8988T (cell line): ENCODE data around the gene KIF22.
"Not testable (repeated sequence)": the region's sequence is repeated elsewhere in the genome, so short reads cannot be mapped to it uniquely, and the experiment has no call there.

Source experiments
- DNase-seq: peaks from one replicate; pipeline ENCODE4 v3.0.0; 2011

The KIF22 gene

DNA sequence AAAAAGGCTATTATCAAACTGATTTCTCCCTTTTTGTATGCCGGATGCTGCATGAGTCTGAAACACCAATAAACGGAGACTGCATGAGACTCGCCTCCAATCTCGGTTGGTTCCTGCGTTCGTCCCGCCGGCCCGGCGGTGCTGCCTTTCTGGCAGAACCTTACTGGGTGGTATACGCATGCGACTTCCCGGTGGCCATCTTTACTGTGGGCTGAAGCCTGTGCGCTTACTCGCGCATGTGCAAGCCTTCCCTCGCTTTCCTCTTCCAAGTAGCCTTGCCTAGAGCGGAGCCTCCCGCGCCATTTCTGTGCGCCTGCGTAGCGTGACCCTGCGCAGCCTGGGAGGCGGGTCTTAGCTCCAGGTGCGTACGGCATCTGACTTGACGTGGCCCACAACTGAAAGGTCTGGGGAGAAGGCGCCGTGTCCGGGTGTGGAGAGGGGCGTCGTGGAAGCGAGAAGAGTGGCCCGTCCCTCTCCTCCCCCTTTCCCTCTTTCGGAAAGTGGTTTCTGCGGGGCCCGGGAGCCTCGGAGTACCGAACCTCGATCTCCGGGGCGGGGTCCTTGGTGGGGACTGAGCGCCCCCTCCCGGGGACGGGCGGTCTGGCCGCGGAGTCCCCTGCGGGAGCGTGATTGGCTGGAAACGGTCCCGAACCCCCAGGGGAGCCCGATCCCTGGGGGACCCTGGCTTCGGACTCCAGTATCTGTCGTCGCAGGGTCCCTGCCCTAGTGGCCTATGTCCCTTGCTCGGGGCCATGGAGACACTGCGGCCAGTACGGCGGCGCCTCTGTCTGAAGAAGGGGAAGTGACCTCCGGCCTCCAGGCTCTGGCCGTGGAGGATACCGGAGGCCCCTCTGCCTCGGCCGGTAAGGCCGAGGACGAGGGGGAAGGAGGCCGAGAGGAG is 25.5 kb downstream of the KIF22 start, which contains the start of gene PAGR1:
TSS of gene PAGR1 (plus strand) at position 360 of the 901 bp plus-strand sequence. CDS start at position 734, 374 bp downstream.
- DNase-seq = peak; percentile 89

GRCh38 chr16:29816694-29817441 is 26.3 kb downstream of the KIF22 start:
- DNase-seq = peak; percentile 71

GRCh38 chr16:29818082-29818481 is 27.5 kb downstream of the KIF22 start:
- DNase-seq = no peak

DNA sequence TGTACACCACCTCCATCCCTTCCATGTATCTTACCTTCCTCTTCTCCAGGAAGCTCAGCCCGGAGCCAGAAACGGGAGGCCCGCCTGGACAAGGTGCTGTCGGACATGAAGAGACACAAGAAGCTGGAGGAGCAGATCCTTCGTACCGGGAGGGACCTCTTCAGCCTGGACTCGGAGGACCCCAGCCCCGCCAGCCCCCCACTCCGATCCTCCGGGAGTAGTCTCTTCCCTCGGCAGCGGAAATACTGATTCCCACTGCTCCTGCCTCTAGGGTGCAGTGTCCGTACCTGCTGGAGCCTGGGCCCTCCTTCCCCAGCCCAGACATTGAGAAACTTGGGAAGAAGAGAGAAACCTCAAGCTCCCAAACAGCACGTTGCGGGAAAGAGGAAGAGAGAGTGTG is 29.0 kb downstream of the KIF22 start:
- no peak for DNase-seq

DNA sequence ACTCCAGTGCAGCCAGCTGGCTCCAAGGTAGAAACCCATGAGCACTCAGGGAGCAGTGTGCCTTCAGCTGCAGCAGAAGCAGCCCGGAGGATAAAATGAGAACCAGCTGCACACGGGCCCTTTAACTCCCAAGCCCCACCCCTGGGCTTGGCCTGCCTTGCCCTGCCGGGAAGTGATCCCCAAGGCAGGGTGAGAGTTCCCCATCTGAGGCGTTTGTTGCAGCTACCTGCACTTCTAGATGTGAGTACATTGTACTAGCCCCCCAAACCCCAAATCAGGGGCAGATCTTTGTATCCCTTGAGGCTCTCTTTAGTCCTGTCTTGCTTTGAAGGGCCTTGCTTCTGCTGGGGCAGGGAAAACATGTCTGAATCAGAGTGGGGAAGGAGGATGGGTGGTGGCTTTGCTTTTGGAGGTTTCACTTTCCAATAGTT is 29.7 kb downstream of the KIF22 start, which contains the start of gene MVP:
TSS of gene MVP (plus strand) at position 192 of the 431 bp plus-strand sequence. CDS start 10,088 bp downstream, outside the sequence.
- no peak for DNase-seq

GRCh38 chr16:29820730-29821642 is 30.4 kb downstream of the KIF22 start:
- no peak for DNase-seq

DNA sequence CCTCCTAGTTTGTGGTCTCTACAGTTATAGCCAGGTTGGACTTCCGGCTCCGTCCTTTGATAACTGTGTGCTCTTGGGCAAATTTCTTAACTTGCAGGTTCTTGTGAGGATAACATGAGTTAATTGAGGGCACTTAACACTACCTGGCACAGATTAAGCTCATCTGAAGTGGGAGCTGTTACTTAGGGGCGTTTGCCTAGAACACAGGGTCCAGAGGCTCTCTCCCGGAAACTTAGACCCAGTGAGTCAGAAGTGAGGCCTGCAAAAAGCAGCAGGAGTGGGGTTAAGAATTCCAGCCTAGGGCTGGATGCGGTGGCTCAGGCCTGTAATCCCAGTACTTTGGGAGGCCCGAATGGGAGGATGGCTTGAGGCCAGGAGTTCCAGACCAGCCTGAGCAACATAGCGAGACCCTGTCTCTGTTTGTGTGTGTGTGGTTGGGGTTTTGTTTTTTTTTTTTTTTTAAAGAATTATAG is 31.1 kb downstream of the KIF22 start:
- peak; percentile 61 for DNase-seq

DNA sequence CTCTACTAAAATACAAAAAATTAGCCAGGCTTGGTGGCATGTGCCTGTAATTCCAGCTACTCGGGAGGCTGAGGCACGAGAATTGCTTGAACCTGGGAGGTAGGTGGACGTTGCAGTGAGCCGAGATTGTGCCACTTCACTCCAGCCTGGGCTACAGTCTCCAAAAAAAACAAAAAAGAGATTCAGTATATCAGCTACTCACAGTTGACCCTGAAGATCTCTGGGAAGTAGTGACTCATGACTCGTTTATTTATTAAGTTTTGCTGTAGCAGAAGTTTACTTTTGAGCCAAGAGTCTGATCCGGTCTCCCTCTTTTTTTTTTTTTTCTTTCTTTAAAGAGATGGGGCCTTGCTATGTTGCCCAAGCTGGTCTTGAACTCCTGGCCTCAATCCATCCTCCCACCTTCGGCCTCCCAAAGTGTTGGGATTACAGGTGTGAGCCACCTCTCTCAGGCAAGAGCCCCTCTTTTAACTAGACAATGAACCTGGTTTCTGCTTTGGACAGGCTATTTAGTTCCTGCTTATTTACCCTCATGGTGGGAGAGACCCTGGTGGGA is 34.1 kb downstream of the KIF22 start:
- no peak for DNase-seq

DNA sequence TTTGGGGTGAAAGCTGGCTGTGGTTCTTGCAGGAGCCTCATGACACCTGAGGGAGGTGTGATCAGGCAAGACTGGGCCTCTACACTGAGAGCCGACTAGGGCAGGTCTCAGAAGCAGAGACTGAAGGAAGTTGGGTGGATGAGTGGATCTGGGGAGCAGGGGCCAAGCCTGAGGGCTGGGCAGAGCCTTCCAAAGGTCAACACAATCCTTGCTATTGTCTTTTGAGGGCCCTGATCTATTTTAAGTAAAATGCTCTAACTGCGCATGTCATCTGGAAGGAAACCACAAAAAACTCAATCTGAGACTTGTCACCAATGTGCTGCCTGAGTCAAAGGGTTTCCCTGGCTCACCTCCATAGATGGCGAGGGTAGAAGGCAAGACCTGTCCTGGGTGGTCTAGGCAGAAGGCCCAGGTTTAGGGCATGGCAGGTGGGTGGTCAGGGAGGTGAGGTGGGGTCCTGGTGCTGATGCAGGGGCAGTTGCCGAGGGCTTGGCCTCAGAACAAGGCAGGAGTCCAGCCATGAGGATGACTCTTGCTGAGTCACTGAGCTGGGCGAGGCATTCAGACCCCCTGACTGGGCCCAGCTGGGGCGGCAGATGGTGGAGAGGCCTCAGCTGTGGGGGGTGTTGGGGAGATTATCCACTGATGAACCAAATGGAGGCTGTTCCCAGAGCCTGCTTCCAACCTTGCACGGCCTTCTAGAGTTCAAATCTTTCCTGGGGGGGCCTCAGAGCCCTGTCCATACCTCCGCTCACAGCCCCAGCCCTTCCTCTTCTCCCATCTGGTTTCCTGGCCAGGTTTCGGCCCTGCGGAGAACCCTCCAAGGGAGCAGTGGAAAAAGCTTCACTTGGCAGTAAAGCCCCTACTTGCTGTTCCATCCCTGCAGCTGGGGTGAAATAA is 34.8 kb downstream of the KIF22 start:
- DNase-seq = no peak

DNA sequence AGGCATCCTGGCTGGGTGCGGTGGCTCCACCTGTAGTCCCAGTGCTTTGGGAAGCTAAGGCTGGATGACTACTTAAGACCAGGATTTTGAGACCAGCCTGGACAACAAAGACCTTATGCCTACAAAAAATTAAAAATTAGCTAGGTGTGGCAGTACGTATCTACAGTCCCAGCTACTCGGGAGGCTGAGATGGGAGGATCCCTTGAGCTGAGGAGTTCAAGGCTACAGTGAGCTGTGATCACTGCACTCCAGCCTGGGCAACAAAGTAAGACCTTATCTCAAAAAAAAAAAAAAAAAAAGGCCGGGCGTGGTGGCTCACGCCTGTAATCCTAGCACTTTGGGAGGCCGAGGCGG is 35.8 kb downstream of the KIF22 start:
- DNase-seq = no peak

- no peak for DNase-seq
Measured at GRCh38 chr16:29830774-29831173, 40.2 kb downstream of the KIF22 start.

GRCh38 chr16:29831490-29831889 is 40.9 kb downstream of the KIF22 start:
- DNase-seq = no peak

DNA sequence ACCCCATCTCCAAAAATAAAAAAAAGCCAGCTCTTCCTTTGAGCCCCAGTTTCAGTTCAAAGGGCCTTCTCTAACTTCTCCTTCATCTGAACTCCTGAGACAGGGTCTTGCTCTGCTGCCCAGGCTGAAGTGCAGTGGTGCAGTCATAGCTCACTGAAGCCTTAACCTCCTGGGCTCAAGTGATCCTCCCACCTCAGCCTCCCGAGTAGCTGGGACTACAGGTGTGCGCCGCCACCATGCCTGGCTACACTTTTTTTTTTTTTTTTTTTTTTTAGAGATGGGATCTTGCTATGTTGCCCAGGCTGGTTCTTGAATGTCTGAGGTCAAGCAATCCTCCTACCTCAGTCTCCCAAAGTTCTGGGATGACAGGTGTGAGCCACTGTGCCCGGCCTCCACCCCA is 42.7 kb downstream of the KIF22 start:
- DNase-seq = not testable (repeated sequence)

GRCh38 chr16:29834079-29834478 is 43.5 kb downstream of the KIF22 start:
- no peak for DNase-seq

DNA sequence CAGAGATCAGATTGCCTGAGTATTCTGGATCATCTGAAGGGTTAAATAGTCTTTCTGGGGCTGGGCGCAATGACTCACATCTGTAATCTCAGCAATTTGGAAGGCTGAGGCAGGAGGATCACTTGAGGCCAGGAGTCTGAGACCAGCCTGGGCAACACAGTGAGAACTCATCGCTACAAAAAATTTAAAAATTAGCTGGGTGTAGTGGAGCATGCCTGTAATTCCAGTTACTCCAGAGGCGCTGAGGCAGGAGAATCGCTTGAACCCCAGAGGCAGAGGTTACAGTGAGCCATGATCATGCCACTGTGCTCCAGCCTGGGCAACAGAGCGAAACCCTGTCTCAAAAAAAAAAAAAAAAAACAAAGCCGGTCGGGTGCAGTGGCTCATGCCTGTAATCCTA is 45.4 kb downstream of the KIF22 start:
- DNase-seq = no peak

GRCh38 chr16:29836623-29837022 is 46.1 kb downstream of the KIF22 start:
- no peak for DNase-seq

DNA sequence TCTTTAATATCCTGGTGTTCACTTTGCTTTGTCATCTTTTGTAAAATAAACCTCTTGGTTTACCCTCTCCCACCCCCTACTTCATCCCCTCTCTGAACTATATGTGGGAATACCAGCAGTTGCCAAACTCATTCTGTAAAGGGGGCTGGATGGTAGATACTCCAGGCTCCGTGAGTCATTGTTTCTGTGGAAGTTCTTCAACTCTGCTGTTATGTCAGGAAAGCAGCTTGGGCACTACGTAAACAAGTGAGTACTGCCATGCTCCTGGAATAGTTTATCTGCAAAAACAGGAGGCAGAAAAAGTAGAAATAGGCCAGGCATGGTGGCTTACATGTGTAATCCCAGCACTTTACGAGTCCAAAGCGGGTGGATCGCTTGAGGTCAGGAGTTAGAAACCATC is 47.3 kb downstream of the KIF22 start:
- DNase-seq = no peak

GRCh38 chr16:29839822-29840221 is 49.3 kb downstream of the KIF22 start:
- DNase-seq = no peak

DNA sequence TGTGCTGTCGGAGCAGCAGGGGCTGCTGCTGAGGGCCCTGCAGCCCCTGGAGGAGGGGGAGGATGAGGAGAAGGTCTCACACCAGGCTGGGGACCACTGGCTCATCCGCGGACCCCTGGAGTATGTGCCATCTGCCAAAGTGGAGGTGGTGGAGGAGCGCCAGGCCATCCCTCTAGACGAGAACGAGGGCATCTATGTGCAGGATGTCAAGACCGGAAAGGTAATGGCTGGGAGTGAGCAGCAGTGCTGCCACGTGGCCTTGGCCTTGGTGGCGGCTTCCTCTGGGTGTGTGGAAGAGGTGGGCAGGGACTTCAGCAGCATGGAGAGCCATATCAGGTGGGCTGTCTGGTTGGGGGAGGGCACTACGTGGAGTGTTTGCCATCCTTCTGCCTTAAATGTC is 49.7 kb downstream of the KIF22 start:
- DNase-seq = no peak

DNA sequence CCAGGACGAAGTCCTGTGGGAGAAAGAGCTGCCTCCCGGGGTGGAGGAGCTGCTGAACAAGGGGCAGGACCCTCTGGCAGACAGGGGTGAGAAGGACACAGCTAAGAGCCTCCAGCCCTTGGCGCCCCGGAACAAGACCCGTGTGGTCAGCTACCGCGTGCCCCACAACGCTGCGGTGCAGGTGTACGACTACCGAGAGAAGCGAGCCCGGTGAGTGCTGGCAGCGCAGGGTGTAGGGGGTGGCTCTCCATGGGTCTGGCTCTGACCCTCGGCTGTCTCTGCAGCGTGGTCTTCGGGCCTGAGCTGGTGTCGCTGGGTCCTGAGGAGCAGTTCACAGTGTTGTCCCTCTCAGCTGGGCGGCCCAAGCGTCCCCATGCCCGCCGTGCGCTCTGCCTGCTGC is 51.1 kb downstream of the KIF22 start:
- no peak for DNase-seq

DNA sequence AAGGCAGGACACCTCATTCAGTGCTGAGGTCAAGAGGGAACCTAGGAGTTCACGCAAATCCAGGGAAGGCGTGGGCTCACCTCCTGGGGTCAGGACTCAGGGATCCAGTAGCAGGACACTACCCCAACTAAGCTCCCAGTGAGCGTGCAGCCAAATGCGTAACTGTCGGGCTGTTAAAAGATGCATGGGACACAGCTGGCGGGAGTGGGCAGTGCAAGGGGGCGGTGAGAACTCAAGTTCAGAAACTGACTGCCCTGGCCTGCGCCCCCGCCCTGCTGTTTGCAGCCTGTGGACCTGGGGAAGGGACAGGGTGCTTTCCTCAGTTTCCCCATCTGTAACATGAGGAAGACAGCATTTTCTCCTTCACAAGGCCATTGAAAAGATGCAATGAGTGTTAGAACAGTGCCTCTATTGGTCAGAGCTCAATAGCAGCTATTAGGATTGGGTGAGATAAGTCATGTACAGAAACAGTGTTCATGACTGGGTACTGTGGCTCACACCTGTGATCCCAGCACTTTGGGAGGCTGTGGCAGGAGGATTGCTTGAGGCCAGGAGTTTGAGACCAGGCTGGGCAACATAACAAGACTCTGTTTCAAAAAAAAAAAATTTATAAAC is 52.3 kb downstream of the KIF22 start:
- DNase-seq = no peak
